Neuron (in vitro differentiated cells): Measurements from ENCODE around the gene JAG2.

Experiments
- H2AFZ ChIP-seq: one replicate; pipeline ENCODE4 v1.6.1; 2013; ENCODE audit warnings: low read depth, mild to moderate bottlenecking, inconsistent platforms, low read length, moderate library complexity
- H3K27me3 ChIP-seq: one replicate; pipeline ENCODE4 v1.6.1; 2013; ENCODE audit warnings: low read length; ENCODE audit not compliant: insufficient read depth
- H3K36me3 ChIP-seq: one replicate; pipeline ENCODE4 v1.6.1; 2013; ENCODE audit warnings: low read length; ENCODE audit not compliant: insufficient read depth
- H3K4me1 ChIP-seq: one replicate; pipeline ENCODE4 v1.6.1; 2013; ENCODE audit warnings: low read length; ENCODE audit not compliant: insufficient read depth
- H3K4me3 ChIP-seq: 2 replicates; pipeline ENCODE4 v1.5.1; 2013; ENCODE audit warnings: mild to moderate bottlenecking, low read length, moderate library complexity
- H3K9me3 ChIP-seq: one replicate; pipeline ENCODE4 v1.6.1; 2013; ENCODE audit warnings: low read length

The JAG2 gene

DNA sequence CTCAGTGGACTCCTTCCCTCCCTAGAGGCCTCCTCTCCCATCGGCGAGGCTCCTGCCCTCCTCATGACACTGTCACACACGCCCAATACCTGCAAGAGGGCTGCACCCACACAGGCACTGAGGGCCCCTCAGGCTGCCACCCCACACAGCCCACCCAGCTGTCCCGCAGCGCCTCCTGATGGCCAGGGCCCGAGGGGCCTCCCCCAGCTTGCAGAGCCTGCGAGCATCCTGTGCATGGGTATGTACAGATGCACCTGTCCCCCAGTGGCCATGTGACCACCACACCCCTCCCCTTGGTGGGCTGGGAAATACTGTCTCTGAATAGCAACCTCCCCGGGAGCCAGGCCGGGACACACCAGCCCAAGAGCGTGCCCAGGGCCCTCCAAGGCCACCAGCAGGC, 31.5 kb upstream of the JAG2 start:
- Histone ChIP-seq H3K4me3 (no peak overlapping the region), H3K27me3 (no peaks in the 10 kb centered on the region), H3K36me3 (no peaks in the 10 kb centered on the region), H3K9me3 (no peaks in the 10 kb centered on the region), H3K4me1 (peaks cover 31% of the 10 kb centered on the region), H2AFZ (no peak overlapping the region)

DNA sequence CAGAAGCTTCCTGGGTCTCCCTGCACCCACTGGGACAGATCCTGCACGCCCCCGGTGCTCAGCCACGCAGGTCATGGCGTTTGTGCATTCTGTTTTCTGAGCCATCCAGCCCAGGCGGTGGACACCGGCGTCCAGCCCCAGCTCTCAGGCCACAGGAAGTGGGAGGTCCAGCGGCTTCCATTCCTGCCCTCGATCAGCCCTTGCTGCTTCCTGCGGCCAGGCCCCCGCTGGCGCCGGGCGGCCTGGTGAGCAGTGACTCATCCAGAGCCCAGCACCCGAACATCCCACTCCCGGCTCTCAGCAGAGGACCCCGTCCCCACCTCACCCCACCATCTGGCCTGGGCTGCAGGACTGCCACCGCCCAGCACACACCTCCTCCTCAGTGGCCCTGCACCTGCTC, 30.5 kb upstream of the JAG2 start:
- H3K4me3 ChIP-seq: no peak overlapping the region
- no peaks in the 10 kb centered on the region for H3K27me3 ChIP-seq
- no peak overlapping the region for H2AFZ ChIP-seq
- peaks cover 31% of the 10 kb centered on the region for H3K4me1 ChIP-seq
- H3K36me3 ChIP-seq: no peaks in the 10 kb centered on the region
- no peaks in the 10 kb centered on the region for H3K9me3 ChIP-seq

DNA sequence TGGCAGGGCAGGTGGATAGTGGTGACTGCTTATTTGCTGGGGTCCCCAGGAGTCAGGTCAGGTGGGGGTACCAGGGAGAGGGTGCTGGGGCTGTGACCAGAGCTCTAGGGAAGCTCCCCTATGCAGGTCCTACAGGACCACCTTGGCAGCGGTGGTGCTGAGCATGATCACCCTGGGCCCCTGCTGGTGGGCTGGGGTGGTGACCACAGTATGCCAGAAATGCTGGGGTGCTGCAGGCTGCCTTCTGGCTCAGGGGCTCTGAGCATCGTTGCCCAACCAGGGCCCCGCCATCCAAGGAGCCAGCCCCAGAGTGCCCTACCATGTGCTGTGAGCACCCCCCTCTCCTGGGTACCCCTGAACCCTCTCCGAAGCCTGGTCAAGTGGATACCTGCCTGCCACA, 30.0 kb upstream of the JAG2 start:
- H3K9me3 ChIP-seq: no peaks in the 10 kb centered on the region
- peaks cover 33% of the 10 kb centered on the region for H3K4me1 ChIP-seq
- no peak overlapping the region for H3K4me3 ChIP-seq
- H3K27me3 ChIP-seq: no peaks in the 10 kb centered on the region
- no peaks in the 10 kb centered on the region for H3K36me3 ChIP-seq
- H2AFZ ChIP-seq: no peak overlapping the region

DNA sequence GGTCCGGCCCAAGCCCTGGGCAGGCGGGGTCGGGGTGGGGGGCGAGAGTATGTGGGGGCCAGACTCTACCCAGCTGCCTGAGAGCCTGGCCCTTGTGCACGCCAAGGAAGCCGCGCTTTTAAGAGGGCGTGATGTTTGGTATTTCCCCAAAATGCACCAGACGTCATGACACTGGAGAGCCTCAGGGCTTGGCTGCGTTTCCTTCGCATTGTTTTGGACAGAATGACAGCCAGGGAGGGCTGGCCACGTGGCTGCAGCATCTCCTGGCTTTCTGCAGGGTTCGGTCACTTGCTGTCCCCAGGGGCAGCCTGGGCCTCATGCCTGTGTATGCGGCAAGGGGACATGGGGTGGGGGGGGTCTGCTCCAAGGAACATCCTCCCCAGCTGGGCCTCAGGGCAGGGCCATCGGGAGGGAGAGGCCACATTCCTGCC, 28.6 kb upstream of the JAG2 start:
- Histone ChIP-seq H3K27me3 (no peaks in the 10 kb centered on the region), H3K36me3 (no peaks in the 10 kb centered on the region), H3K9me3 (no peaks in the 10 kb centered on the region), H3K4me3 (no peak overlapping the region), H2AFZ (no peak overlapping the region), H3K4me1 (peaks cover 39% of the 10 kb centered on the region)

DNA sequence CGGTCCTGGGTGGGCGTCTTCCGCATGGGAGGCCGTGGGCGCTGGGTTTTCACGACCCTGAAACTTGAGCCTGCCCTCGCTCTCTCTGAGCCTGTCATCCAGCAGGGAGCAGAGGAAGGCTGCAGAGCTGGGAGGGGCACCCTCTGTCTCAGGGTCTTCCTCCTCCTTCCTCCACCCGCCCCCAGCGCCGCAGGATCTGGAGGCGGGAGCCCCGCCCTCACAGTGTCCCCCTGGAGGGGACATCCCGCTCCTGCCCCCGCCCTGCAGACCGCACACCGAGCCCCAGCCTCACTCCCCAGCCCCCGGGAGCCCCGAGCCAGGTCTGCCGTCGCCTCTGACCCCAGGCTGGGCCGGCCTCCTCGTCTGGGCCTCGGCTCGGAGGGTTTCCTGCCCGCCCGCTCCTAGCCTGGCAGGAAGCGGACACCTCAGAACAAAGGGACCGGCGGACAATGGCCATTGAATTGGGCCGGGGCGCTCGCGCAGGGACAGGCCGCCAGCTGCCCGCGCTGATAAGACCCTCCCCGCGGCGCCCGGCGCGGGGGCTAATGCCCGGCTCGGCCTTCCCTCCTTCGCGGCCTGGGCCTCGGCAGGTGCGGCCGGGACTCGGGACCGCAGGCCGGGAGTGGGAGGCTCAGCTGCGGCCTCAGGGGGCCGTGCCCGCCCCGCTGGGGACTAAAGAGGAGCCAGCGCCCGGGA, 27.8 kb upstream of the JAG2 start:
- H3K4me3 ChIP-seq: peak overlapping the region; percentile 42
- H3K27me3 ChIP-seq: no peaks in the 10 kb centered on the region
- H2AFZ ChIP-seq: peak overlapping the region; percentile 88
- no peaks in the 10 kb centered on the region for H3K36me3 ChIP-seq
- H3K9me3 ChIP-seq: no peaks in the 10 kb centered on the region
- peaks cover 33% of the 10 kb centered on the region for H3K4me1 ChIP-seq

DNA sequence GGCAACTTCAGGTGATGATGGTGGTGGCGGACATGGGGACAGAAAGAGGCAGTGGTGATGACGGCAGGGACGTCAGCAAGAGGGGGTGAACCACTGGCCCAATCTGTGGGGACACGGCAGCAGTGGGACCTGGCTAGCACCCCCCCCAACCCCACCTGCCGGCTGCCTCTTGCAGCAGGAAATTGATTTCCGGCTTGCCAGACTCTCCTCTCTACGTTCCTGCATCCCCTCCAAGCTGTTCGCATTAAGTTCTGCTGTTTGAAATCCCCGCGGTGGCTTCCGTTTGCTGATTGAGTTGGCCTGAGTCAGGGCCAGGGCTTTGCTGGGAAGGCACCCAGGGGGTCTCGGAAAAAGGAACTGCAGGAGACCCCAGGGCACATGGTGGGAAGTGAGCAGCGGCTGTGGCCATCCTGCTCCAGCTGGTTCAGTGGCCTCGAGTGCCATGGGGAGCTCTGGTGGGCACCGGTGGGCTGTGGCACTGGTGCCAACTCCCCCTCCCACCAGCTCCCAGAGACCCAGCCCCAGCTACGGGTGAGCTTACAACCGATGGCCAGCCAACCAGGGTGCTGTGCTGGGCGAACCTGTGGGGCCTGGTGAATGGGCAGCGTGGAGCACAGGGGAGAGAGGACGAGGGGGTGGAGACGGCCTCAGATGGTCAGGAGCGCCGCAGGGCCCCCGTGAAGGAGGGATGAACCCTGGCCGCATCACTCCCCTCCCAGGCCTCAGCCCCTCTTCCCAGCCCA, 27.1 kb upstream of the JAG2 start:
- Histone ChIP-seq H2AFZ (peak overlapping the region; percentile 88), H3K9me3 (no peaks in the 10 kb centered on the region), H3K36me3 (no peaks in the 10 kb centered on the region), H3K27me3 (no peaks in the 10 kb centered on the region), H3K4me3 (peak overlapping the region; percentile 42), H3K4me1 (peaks cover 35% of the 10 kb centered on the region)

GRCh38 chr14:105195051-105195450, 26.5 kb upstream of the JAG2 start:
- peaks cover 35% of the 10 kb centered on the region for H3K4me1 ChIP-seq
- no peaks in the 10 kb centered on the region for H3K36me3 ChIP-seq
- H2AFZ ChIP-seq: no peak overlapping the region
- no peak overlapping the region for H3K4me3 ChIP-seq
- no peaks in the 10 kb centered on the region for H3K27me3 ChIP-seq
- no peaks in the 10 kb centered on the region for H3K9me3 ChIP-seq

GRCh38 chr14:105193916-105194782, 25.6 kb upstream of the JAG2 start:
- H3K27me3 ChIP-seq: no peaks in the 10 kb centered on the region
- no peak overlapping the region for H3K4me3 ChIP-seq

GRCh38 chr14:105192866-105193731, 24.5 kb upstream of the JAG2 start:
- peaks cover under 1% of the 10 kb centered on the region for H3K9me3 ChIP-seq
- peaks cover 35% of the 10 kb centered on the region for H3K4me1 ChIP-seq
- H2AFZ ChIP-seq: no peak overlapping the region
- H3K4me3 ChIP-seq: no peak overlapping the region
- no peaks in the 10 kb centered on the region for H3K27me3 ChIP-seq
- no peaks in the 10 kb centered on the region for H3K36me3 ChIP-seq

More at GRCh38 chr14:105193916-105194782, 25.6 kb upstream of the JAG2 start:
- no peaks in the 10 kb centered on the region for H3K9me3 ChIP-seq
- H2AFZ ChIP-seq: no peak overlapping the region
- peaks cover 35% of the 10 kb centered on the region for H3K4me1 ChIP-seq
- no peaks in the 10 kb centered on the region for H3K36me3 ChIP-seq

DNA sequence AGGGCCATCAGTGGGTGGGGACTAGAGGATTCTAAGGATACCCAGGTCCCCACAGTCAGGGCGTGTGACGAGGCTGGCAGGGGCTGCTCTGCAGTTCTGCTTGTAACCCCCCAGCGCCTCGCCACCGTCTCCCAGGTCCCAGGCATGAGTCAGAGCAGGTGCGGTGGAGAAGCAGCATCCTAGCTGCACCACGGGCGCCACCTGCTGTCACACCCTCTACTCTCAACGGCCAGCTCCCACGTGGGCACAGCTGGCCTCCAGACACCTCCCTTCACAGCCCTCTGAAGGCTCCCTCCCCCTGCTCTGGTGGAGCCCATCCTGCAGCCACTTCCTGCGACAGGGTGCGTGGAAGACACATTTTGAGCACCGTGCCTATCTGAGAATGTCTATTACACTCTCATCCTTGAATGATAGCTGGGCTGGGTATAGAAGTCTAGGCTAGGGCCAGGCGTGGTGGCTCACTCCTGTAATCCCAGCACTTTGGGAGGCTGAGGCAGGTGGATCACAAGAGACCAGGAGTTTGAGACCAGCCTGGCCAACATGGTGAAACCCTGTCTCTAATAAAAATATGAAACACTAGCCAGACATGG, 19.5 kb upstream of the JAG2 start:
- H3K4me1 ChIP-seq: peaks cover 5% of the 10 kb centered on the region
- no peak overlapping the region for H3K4me3 ChIP-seq
- no peak overlapping the region for H2AFZ ChIP-seq
- H3K27me3 ChIP-seq: peaks cover 12% of the 10 kb centered on the region
- no peaks in the 10 kb centered on the region for H3K36me3 ChIP-seq
- peaks cover 6% of the 10 kb centered on the region for H3K9me3 ChIP-seq

GRCh38 chr14:105187116-105187515, 18.5 kb upstream of the JAG2 start:
- Histone ChIP-seq H3K36me3 (no peaks in the 10 kb centered on the region), H3K9me3 (peaks cover 6% of the 10 kb centered on the region)

GRCh38 chr14:105185973-105186372, 17.4 kb upstream of the JAG2 start:
- Histone ChIP-seq H3K36me3 (no peaks in the 10 kb centered on the region), H3K9me3 (peaks cover 6% of the 10 kb centered on the region), H2AFZ (no peak overlapping the region), H3K4me3 (no peak overlapping the region), H3K4me1 (no peaks in the 10 kb centered on the region), H3K27me3 (peaks cover 28% of the 10 kb centered on the region)

More at GRCh38 chr14:105187116-105187515, 18.5 kb upstream of the JAG2 start:
- Histone ChIP-seq H3K4me1 (peaks cover 2% of the 10 kb centered on the region), H3K4me3 (no peak overlapping the region), H2AFZ (no peak overlapping the region), H3K27me3 (peaks cover 20% of the 10 kb centered on the region)
